ENCODE data around the gene FMR1. TPM values are rescaled to one million over a fixed set of nuclear protein-coding genes. Genes with fewer than 3 reads are reported as not detected.

Gene FMR1
- total and polyA plus RNA-seq, 2 donors (not counting 3 experiments of a cell fraction or from before 2014, with no cell fraction given) = 8.8 to 36.4 TPM

DNA sequence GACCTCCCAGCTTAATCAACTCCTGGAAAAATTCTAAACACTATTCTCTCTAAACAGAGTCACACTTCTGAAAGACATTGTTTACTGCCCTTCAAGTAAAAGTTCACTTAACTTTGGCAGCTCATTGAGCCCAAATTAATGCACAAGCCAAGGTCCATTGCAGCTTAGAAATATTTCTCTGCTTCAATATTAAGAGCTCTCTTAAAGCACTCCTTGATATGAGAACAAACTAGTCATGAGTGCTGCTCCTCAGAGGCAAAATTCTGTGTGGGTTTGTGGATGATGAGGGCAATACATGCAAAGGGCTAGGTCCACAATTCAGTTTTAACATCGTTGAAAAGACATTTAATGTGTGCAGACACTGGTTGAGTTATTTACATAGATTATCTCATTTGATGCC lies 12.8 kb upstream of the FMR1 start:
- no peaks in the 10 kb centered on the region for H3K79me2 ChIP-seq (ENCODE audit: control insufficient read depth, insufficient read depth, low read length)
- no peaks in the 10 kb centered on the region for H4K20me1 ChIP-seq (replicated peaks; ENCODE audit: control insufficient read depth, extremely low read depth, insufficient read depth, low read length)
- H3K4me2 ChIP-seq (ENCODE audit: insufficient read depth, low read length) = no peak overlapping the region
- ChIA-PET POLR2A (no interaction called here), CTCF (no interaction called here)
- FAIRE-seq (no peak), DNase-seq (ENCODE audit: low read depth, low spot score) (no peak)
- intact Hi-C loops (cut with micrococcal nuclease) = no loop called here
- H3K4me1 ChIP-seq (ENCODE audit: control insufficient read depth, extremely low read depth, insufficient read depth, low read length) = no peaks in the 10 kb centered on the region
- no peak overlapping the region for H2AFZ ChIP-seq (ENCODE audit: low read depth, low read length)
- H3K27ac ChIP-seq (ENCODE audit: insufficient read depth, low read depth, low read length) = no peak overlapping the region
- H3K9me3 ChIP-seq (replicated peaks; ENCODE audit: control insufficient read depth, insufficient read depth, low read length) = no peaks in the 10 kb centered on the region
- H3K36me3 ChIP-seq (ENCODE audit: control insufficient read depth in 2 of 2, extremely low read depth in 1 of 2, insufficient read depth in 2 of 2, low read length in 2 of 2) = no peaks in the 10 kb centered on the region
- H3K4me3 ChIP-seq (replicated peaks in 1 of 3; ENCODE audit: insufficient read depth in 1 of 3, low read depth in 1 of 3, low read length in 3 of 3) = no peak overlapping the region
- TF ChIP-seq, protein P1, sequence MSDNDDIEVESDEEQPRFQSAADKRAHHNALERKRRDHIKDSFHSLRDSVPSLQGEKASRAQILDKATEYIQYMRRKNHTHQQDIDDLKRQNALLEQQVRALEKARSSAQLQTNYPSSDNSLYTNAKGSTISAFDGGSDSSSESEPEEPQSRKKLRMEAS (IDR thresholded peaks at IDR 0.05; ENCODE audit: insufficient read depth, insufficient read length) = no peak
- TF ChIP-seq, protein P2, sequence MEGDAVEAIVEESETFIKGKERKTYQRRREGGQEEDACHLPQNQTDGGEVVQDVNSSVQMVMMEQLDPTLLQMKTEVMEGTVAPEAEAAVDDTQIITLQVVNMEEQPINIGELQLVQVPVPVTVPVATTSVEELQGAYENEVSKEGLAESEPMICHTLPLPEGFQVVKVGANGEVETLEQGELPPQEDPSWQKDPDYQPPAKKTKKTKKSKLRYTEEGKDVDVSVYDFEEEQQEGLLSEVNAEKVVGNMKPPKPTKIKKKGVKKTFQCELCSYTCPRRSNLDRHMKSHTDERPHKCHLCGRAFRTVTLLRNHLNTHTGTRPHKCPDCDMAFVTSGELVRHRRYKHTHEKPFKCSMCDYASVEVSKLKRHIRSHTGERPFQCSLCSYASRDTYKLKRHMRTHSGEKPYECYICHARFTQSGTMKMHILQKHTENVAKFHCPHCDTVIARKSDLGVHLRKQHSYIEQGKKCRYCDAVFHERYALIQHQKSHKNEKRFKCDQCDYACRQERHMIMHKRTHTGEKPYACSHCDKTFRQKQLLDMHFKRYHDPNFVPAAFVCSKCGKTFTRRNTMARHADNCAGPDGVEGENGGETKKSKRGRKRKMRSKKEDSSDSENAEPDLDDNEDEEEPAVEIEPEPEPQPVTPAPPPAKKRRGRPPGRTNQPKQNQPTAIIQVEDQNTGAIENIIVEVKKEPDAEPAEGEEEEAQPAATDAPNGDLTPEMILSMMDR (IDR thresholded peaks at IDR 0.05; ENCODE audit: extremely low read depth in 1 of 2, insufficient read depth in 1 of 2, low read depth in 1 of 2, low read length in 2 of 2) = no peak
- TF ChIP-seq EZH2 (IDR thresholded peaks at IDR 0.05; ENCODE audit: borderline replicate concordance, low read depth, low read length, severe bottlenecking) (no peak), JUN (IDR thresholded peaks at IDR 0.05; ENCODE audit: borderline replicate concordance, insufficient read depth, insufficient read length, low read depth) (no peak), POLR2A (IDR thresholded peaks at IDR 0.05; ENCODE audit: low read depth, low read length) (no peak), FOS (IDR thresholded peaks at IDR 0.05; ENCODE audit: borderline replicate concordance, insufficient read depth, low read length) (no peak), GATA2 (IDR thresholded peaks at IDR 0.05; ENCODE audit: insufficient read depth, insufficient read length, low read depth, low read length) (no peak), POLR2AphosphoS5 (IDR thresholded peaks at IDR 0.05; ENCODE audit: insufficient read depth, low read depth, low read length) (no peak), MYC (IDR thresholded peaks at IDR 0.05; ENCODE audit: low read depth, low read length) (no peak)
- dilution Hi-C loops (cut with MboI; ENCODE audit: extremely low pct_ligation_motif_present, low sequenced_read_pairs) = no loop called here
- no peak overlapping the region for H3K9ac ChIP-seq (replicated peaks; ENCODE audit: extremely low read depth, insufficient read depth, low read length)
- no peaks in the 10 kb centered on the region for H3K9me1 ChIP-seq (replicated peaks; ENCODE audit: control insufficient read depth, extremely low read depth, insufficient read depth, low read length)
- H3K27me3 ChIP-seq (ENCODE audit: control insufficient read depth in 2 of 2, insufficient read depth in 2 of 2, low read length in 2 of 2) = no peaks in the 10 kb centered on the region
- no TSS peak for BruUV-seq (replicated peaks)
